ENCODE results near the gene AOX1. TPM values are rescaled to one million over a fixed set of nuclear protein-coding genes. Genes with fewer than 3 reads are reported as not detected.

AOX1 gene
- total and polyA plus RNA-seq, 2 experiments from 2014 or later = 1.4 to 5.0 TPM

GRCh38 chr2:200619279-200619678 lies 33.5 kb downstream of the AOX1 start (continued):
- TF ChIP-seq CTCF (conservative IDR thresholded peaks at IDR 0.05; ENCODE audit: low read depth in 2 of 2) = no peak
- TF ChIP-seq JUNB (IDR thresholded peaks at IDR 0.05; ENCODE audit: unreplicated experiment) = no peak
- no peak for TF ChIP-seq REST (IDR thresholded peaks at IDR 0.05; ENCODE audit: unreplicated experiment)

- no peaks in the 10 kb centered on the region for H3F3A ChIP-seq (replicated peaks; ENCODE audit: low read depth)
- no peaks in the 10 kb centered on the region for H3K79me2 ChIP-seq (replicated peaks; ENCODE audit: insufficient read depth)
- H3K4me3 ChIP-seq = no peak overlapping the region
- H4K20me1 ChIP-seq (replicated peaks; ENCODE audit: insufficient read depth) = no peaks in the 10 kb centered on the region
- Mint-ChIP-seq H3K4me3 (no peak overlapping the region), H3K9me3 (no peaks in the 10 kb centered on the region), H3K4me1 (no peaks in the 10 kb centered on the region), H3K36me3 (ENCODE audit: low read depth) (no peaks in the 10 kb centered on the region), H3K27me3 (ENCODE audit: insufficient read depth, low read depth, poor library complexity) (no peaks in the 10 kb centered on the region), H3K27ac (no peak overlapping the region)
- no peak overlapping the region for H3K27ac ChIP-seq (ENCODE audit: low read depth)
- no peaks in the 10 kb centered on the region for H3K4me1 ChIP-seq (ENCODE audit: insufficient read depth)
- ATAC-seq (no peak), DNase-seq (ENCODE audit: low spot score) (no peak)
- no peaks in the 10 kb centered on the region for H3K9me2 ChIP-seq (ENCODE audit: insufficient read depth)
- no peaks in the 10 kb centered on the region for H3K27me3 ChIP-seq (ENCODE audit: insufficient read depth)
- no peak overlapping the region for H3K4me2 ChIP-seq
- no peaks in the 10 kb centered on the region for H3K36me3 ChIP-seq (ENCODE audit: insufficient read depth)
- no peak overlapping the region for H2AFZ ChIP-seq
- TF ChIP-seq CTCF (conservative IDR thresholded peaks at IDR 0.05; ENCODE audit: low read depth in 2 of 2) (no peak), CREB1 (CRISPR knock-in tag; IDR thresholded peaks at IDR 0.05; ENCODE audit: low read depth) (no peak), JUNB (IDR thresholded peaks at IDR 0.05; ENCODE audit: unreplicated experiment) (no peak), ETS1 (IDR thresholded peaks at IDR 0.05) (no peak), STAT1 (IDR thresholded peaks at IDR 0.05; ENCODE audit: unreplicated experiment) (no peak), ZNF331 (CRISPR knock-in tag; IDR thresholded peaks at IDR 0.05; ENCODE audit: low read depth) (no peak), NANOG (IDR thresholded peaks at IDR 0.05; ENCODE audit: borderline replicate concordance) (no peak), ZNF114 (CRISPR knock-in tag; IDR thresholded peaks at IDR 0.05) (no peak), EZH2phosphoT487 (IDR thresholded peaks at IDR 0.05; ENCODE audit: unreplicated experiment) (no peak)
Measured at GRCh38 chr2:200620606-200621390, 35.0 kb downstream of the AOX1 start.

Measured in GM23338 (cell line).